HT-29 (cell line): ENCODE results near the gene DDX5. TPM values are rescaled to one million over a fixed set of nuclear protein-coding genes. Genes with fewer than 3 reads are reported as not detected.
"Not testable (repeated sequence)": the region's sequence is repeated elsewhere in the genome, so short reads cannot be mapped to it uniquely, and the experiment has no call there.

ENCODE experiments used
- DNase-seq: peaks from one replicate; pipeline ENCODE4 v3.0.0-alpha.2; 2015; ENCODE audit warnings: low spot score
- total RNA-seq: library from RNA; depleted of rRNA; stranded (reverse); fragments of >200 nt; shearing (Covaris generic); gene quantifications from 2 replicates; pipeline ENCODE4 v1.2.3, GENCODE V29; 2014

Gene DDX5
- total RNA-seq, 1 experiment from 2014 or later: 222 TPM

GRCh38 chr17:64494121-64494520 is 12.0 kb downstream of the DDX5 start:
- no peak for DNase-seq

- peak; percentile 60 for DNase-seq
Observed at GRCh38 chr17:64492481-64493109, 13.5 kb downstream of the DDX5 start.

DNA sequence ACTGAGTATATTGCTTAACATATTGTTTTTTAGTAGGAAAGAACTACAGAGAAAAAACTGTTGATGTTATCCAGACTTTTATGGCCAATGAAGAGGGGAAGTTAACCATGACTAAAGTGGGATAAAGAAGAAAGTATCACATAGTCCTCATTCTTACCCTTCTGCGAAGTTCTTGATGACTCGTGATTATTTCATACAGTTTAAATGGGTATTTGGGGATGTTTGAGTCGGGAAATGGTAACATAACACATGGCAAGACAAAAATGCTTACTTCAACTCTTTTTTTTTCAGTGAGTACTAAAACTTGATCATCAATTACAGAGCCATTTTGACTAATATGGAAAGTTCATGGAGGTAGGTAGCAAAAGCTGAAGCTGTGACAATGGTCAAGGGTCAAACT is 14.1 kb downstream of the DDX5 start:
- no peak for DNase-seq

DNA sequence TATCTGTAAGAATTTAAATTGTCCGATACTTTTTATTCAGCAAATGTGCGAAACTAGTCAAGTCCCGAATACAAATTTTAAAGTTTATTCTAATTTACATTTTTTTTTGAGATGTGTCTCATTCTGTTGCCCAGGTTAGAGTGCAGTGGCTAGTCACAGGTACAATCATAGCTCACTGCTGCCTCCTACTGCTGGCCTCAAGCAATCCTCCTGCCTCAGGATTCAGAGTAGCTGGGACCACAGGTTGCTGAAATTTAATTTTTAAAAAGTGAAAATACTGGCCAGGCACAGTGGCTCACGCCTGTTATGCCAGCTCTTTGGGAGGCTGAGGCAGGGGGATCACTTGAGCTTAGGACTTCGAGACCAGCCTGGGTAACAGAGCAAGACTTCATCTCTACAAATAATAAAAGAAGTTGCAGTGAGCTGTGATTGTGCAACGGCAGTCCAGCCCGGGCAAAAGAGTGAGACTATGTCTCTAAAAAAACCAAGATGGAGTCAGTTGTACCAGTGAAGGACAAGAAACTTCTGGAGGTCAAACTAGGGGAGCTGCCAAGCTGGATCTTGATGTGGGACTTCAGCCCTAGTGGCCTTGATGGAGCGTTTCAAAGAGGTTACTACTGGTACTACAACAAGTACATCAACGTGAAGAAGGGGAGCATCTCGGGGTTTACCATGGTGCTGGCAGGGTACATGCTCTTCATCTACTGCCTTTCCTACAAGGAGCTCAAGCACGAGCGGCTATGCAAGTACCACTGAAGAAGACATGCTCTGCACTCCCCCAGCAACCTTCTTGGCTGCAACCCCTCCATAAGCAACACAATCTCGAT is 14.8 kb downstream of the DDX5 start:
- DNase-seq: peak; percentile 63

DNA sequence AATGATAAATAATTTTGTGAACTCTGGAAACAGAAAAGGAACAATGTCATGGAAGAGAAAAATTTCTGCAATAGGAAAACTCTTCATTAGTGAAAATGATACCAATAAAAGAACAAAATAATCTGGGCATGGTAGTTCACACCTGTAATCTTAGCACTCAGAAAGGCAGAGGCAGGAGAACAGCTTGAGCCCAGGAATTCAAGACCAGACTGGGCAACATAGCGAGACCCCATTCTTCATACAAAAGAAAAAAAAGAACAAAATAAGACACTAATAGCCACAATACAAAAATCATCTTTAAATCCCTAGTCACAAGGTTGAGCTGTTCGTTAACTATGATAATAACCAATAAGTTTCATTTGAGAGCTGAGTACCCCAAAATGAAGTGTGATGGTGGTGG is 17.8 kb downstream of the DDX5 start:
- DNase-seq: no peak

GRCh38 chr17:64484380-64484779 is 21.7 kb downstream of the DDX5 start:
- no peak for DNase-seq

DNA sequence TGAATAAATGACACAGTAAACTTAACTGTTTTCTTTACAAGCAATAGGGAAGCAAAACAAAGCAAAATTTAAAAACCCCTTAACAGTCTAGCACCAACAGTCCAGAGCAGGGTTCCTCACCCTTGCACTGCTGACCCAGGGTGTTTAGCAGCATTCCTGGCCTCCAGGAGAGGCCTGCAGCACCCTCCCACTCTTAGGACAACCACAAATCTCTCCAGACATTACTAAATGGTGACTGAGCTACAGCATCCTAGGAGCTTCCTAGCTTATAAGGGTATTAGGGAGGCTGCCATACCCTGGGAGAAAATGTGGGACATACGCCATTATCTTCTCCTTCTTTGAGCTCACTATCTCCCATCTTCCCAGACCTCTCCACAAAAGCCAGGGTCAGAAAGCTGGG is 25.1 kb downstream of the DDX5 start:
- no peak for DNase-seq

- no peak for DNase-seq
Observed at GRCh38 chr17:64477849-64478248, 28.2 kb downstream of the DDX5 start.

- peak; percentile 11 for DNase-seq
Observed at GRCh38 chr17:64472564-64472963, 33.5 kb downstream of the DDX5 start.

- no peak for DNase-seq
Observed at GRCh38 chr17:64471440-64471839, 34.6 kb downstream of the DDX5 start.

- no peak for DNase-seq
Observed at GRCh38 chr17:64470625-64471024, 35.5 kb downstream of the DDX5 start.

GRCh38 chr17:64466834-64467233 is 39.3 kb downstream of the DDX5 start:
- not testable (repeated sequence) for DNase-seq

DNA sequence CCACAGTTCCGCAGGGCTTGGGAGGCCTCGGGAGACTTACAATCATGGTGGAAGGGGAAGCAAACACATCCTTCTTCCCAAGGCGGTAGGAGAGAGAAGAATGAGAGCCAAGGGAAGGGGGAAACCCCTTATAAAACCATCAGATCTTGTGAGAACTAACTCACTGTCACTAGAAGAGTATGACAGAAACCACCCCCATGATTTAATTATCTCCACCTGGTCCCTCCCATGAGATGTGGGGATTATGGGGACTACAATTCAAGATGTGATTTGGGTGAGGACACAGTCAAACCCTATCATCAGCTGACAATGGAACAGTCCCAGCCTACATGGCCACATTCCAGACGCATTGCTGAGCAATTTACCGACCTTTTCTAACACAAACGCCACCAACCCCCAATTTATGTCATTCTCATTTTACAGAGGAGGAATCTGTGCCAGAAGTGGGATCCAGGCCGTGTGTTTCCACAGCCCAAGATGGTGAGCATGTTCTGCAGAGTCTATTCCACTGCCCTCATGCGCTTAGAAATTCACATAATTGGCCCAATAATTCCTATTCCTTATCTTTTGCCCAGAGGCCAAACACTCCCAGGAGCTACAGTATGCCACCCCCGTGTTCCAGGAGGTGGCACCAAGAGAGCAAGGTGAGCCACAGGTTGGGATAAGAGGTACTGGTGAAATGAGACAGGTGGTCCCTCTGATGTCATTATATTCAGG is 39.9 kb downstream of the DDX5 start:
- no peak for DNase-seq

DNA sequence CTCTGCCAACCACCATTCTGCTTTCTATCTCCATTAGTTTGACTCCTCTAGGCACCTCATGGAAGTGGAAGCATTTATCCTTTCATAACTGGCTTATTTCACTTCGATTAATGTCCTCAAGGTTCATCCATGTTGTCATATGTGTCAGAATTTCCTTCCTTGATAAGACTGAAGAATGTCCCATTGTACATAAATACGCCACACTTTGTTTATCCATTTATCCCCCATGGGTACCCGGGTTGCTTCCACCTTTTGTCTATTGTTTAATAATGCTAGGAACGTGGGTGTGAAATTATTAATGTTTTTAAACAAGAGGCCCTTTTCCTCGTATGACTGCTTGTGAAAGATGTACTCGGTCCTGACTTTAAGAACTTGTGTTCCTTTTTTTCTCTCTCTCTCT is 44.3 kb downstream of the DDX5 start:
- DNase-seq: no peak

- no peak for DNase-seq
Observed at GRCh38 chr17:64460955-64461354, 45.1 kb downstream of the DDX5 start.

- not testable (repeated sequence) for DNase-seq
Observed at GRCh38 chr17:64459818-64460217, 46.3 kb downstream of the DDX5 start.

DNA sequence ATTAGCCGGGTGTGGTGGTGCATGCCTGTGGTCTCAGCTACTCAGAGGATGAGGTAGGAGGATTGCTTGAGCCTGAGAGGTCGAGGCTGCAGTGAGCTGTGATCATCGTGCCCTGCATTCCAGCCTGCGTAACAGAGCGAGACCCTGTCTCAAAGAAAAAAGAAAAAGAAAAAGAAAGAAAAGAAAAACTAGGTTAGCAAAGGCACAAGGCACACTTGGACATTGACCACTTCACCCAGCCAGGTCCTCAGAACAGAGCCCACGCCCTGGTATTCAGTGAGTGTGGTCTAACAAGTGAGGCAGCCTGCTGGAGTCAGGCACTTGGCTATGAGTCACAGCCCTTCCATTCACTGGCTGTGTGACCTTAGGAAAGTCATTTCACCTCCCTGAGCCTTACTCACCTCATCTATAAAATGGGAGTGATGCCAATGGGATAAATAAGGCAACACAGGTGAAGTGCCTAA is 46.8 kb downstream of the DDX5 start:
- DNase-seq: peak; percentile 17

DNA sequence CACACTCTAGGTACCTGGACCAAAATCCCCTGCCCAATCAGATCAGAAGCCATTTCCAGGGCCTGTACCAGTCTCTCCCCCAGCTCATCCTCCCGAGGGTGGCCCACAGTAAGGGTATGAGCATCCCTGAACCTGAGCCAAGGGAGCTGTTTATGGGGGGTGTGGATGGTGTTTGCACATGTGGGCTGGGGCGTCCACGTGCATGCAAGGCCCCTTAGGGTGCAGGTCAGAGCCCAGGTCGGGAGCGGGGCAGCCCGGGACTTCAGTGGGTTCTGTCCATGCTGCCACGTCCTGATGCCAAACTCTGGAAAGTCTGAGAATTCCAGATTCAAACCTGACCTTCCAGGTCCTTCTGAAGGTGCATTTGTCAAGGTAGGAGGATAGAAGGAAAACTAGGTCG is 47.3 kb downstream of the DDX5 start:
- DNase-seq: no peak

- no peak for DNase-seq
Observed at GRCh38 chr17:64457156-64457555, 48.9 kb downstream of the DDX5 start.

- DNase-seq: no peak
Observed at GRCh38 chr17:64455993-64456885, 49.9 kb downstream of the DDX5 start.

DNA sequence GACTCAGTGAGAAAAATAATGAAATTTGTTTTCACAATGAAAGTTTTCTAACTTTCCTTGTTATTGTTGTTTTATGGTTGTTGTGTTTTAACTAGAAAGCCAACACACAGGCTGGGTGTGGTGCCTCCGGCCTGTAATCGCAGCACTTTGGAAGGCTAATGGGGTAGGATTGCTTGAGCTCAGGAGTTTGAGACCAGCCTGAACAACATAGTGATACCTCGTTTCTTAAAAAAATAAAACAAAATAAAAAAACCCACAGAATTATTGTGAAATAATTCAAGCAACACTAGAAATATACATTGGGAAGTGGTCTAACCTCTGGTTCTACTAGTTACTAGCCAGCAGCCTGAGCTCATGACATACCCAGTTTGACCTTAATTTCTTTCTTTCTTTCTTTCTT is 56.5 kb downstream of the DDX5 start:
- DNase-seq: peak; percentile 11
